ENCODE data around the gene RAB40B.

The RAB40B gene

DNA sequence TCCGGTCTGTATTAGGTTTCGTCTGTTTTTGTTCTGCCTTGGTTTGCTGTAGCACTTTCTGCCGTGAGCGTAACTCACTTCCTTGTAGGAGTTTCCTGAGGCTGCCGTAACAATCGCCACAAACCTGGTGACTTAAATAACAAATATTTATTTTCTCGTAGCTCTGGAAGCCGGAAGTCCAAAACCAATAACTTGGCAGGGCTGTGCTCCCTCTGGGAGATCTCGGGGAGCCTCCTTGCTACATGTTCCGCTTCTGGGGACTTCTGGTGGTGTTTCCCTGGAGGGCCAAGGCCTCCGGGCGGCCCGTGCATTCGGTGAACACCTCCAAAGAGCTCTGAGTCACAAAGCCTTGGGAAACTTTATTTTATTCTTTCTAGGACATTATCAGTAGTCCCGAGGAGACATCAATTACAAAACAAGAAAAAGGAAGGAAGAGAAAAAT lies 43.4 kb downstream of the RAB40B start:
- TF ChIP-seq, protein P1, sequence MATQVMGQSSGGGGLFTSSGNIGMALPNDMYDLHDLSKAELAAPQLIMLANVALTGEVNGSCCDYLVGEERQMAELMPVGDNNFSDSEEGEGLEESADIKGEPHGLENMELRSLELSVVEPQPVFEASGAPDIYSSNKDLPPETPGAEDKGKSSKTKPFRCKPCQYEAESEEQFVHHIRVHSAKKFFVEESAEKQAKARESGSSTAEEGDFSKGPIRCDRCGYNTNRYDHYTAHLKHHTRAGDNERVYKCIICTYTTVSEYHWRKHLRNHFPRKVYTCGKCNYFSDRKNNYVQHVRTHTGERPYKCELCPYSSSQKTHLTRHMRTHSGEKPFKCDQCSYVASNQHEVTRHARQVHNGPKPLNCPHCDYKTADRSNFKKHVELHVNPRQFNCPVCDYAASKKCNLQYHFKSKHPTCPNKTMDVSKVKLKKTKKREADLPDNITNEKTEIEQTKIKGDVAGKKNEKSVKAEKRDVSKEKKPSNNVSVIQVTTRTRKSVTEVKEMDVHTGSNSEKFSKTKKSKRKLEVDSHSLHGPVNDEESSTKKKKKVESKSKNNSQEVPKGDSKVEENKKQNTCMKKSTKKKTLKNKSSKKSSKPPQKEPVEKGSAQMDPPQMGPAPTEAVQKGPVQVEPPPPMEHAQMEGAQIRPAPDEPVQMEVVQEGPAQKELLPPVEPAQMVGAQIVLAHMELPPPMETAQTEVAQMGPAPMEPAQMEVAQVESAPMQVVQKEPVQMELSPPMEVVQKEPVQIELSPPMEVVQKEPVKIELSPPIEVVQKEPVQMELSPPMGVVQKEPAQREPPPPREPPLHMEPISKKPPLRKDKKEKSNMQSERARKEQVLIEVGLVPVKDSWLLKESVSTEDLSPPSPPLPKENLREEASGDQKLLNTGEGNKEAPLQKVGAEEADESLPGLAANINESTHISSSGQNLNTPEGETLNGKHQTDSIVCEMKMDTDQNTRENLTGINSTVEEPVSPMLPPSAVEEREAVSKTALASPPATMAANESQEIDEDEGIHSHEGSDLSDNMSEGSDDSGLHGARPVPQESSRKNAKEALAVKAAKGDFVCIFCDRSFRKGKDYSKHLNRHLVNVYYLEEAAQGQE (IDR thresholded peaks at IDR 0.05; ENCODE audit: insufficient read depth in 1 of 2, low read depth in 2 of 2, low read length in 2 of 2) = no peak
- TF ChIP-seq FOXP2 (optimal IDR thresholded peaks at IDR 0.05; ENCODE audit: borderline replicate concordance, extremely low read depth, extremely low read length, insufficient read depth) (no peak), POLR2AphosphoS5 (IDR thresholded peaks at IDR 0.05; ENCODE audit: low read depth, low read length) (no peak), SIN3A (IDR thresholded peaks at IDR 0.05; ENCODE audit: borderline replicate concordance, insufficient read depth, low read length) (no peak), TAF1 (IDR thresholded peaks at IDR 0.05; ENCODE audit: borderline replicate concordance, insufficient read depth, low read length) (no peak)

DNA sequence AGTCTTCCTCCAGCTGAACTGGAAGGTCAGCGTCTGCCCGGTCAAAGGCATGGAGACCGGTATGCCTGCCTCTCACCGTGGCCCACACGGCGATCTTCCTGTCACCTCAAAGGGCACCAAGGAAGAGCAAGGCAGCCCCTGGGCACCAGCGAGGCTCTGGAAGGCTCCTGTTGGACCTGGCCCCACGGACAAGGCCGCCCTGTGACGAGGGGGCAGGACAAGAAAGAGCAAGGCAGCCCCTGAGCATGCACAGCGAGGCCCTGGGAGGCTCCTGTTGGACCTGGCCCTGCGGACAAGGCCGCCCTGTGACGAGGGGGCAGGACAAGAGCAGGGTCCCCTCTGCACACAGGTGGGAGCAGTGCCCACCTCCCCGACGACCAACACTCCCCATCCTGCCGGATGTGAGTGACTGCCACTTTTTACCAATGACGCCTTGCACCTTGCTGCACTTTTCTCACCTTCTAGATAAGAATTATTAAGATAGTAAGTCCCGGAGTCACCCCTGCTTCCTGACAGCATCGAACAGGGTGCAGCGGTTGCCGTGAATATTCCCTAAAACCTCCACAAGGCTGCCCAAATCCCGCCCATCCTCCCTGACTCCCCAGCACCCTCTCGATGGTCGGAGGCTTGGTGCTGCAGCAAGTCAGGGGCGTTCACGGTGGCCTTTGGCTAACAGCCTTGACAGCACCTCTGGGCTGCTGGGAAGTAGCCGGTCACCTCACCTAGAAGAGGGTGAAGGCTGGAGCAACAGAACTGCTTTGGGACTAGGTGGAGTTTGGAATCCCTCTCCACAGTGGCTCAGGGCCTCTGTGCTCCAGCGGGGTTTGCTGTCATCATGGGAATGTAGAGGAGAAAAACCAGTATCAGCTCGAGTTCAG lies 44.6 kb downstream of the RAB40B start:
- TF ChIP-seq, protein P1 (IDR thresholded peaks at IDR 0.05; ENCODE audit: insufficient read depth in 1 of 2, low read depth in 2 of 2, low read length in 2 of 2) = no peak
- TF ChIP-seq TAF1 (IDR thresholded peaks at IDR 0.05; ENCODE audit: borderline replicate concordance, insufficient read depth, low read length) (no peak), POLR2AphosphoS5 (IDR thresholded peaks at IDR 0.05; ENCODE audit: low read depth, low read length) (no peak), FOXP2 (optimal IDR thresholded peaks at IDR 0.05; ENCODE audit: borderline replicate concordance, extremely low read depth, extremely low read length, insufficient read depth) (no peak), SIN3A (IDR thresholded peaks at IDR 0.05; ENCODE audit: borderline replicate concordance, insufficient read depth, low read length) (no peak)

- no peak for TF ChIP-seq FOXP2 (optimal IDR thresholded peaks at IDR 0.05; ENCODE audit: borderline replicate concordance, extremely low read depth, extremely low read length, insufficient read depth)
- TF ChIP-seq SIN3A (IDR thresholded peaks at IDR 0.05; ENCODE audit: borderline replicate concordance, insufficient read depth, low read length) = no peak
- no peak for TF ChIP-seq TAF1 (IDR thresholded peaks at IDR 0.05; ENCODE audit: borderline replicate concordance, insufficient read depth, low read length)
- TF ChIP-seq POLR2AphosphoS5 (IDR thresholded peaks at IDR 0.05; ENCODE audit: low read depth, low read length) = no peak
- TF ChIP-seq, protein P1 (IDR thresholded peaks at IDR 0.05; ENCODE audit: insufficient read depth in 1 of 2, low read depth in 2 of 2, low read length in 2 of 2) = no peak
Measured at GRCh38 chr17:82650723-82651122, 47.8 kb downstream of the RAB40B start.

DNA sequence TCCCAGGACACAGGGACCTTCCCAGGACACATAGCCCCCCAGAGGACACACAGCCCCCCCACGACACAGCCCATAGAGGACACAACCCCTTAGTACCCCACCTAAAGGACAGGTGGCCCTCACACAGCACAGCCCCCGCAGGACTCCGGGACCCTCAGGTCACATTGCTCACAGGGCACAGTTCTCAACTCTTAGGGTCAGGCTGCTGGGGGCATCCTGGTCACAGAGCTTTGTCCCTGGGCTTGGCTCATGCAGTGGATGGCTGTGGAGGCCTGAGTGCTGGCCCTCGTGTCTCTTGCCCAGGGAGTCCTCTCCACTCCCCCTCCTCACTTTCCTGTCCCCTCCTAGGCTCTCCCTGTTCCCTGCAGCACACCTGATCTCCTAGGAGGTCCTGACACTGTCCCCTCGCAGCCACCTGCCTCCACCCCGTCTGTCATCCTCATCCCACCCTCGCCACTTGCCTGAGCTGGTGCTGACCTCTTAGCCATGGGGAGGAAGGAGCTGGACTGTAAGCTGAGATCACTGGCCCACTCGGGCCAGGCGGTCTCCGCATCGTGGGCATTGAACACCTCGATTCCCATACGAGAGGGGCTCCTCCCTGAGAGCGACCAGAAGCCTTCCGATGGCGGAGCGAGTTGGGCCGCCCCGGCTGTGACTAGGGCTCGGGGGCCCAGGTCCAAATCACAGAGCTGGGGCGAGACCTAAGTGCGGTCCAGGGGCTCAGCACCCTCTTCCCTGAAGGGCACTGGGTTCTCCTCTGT lies 48.8 kb downstream of the RAB40B start:
- TF ChIP-seq TAF1 (IDR thresholded peaks at IDR 0.05; ENCODE audit: borderline replicate concordance, insufficient read depth, low read length) = no peak
- TF ChIP-seq FOXP2 (optimal IDR thresholded peaks at IDR 0.05; ENCODE audit: borderline replicate concordance, extremely low read depth, extremely low read length, insufficient read depth) = no peak
- TF ChIP-seq SIN3A (IDR thresholded peaks at IDR 0.05; ENCODE audit: borderline replicate concordance, insufficient read depth, low read length) = no peak
- TF ChIP-seq, protein P1 (IDR thresholded peaks at IDR 0.05; ENCODE audit: insufficient read depth in 1 of 2, low read depth in 2 of 2, low read length in 2 of 2) = no peak
- no peak for TF ChIP-seq POLR2AphosphoS5 (IDR thresholded peaks at IDR 0.05; ENCODE audit: low read depth, low read length)
